ENCODE measurements around the gene CTNNA2.

CTNNA2 gene

GRCh38 chr2:80548469-80548868 lies 1035.6 kb downstream of the CTNNA2 start:
- no peaks in the 10 kb centered on the region for H3K36me3 ChIP-seq (ENCODE audit: control insufficient read depth in 2 of 2, insufficient read depth in 2 of 2, low read length in 2 of 2)
- no peak overlapping the region for H3K4me3 ChIP-seq (ENCODE audit: low read length in 2 of 2)
- no peaks in the 10 kb centered on the region for H3K4me1 ChIP-seq (ENCODE audit: control insufficient read depth in 2 of 2, insufficient read depth in 2 of 2, low read length in 2 of 2)
- no peaks in the 10 kb centered on the region for H3K27me3 ChIP-seq (ENCODE audit: control insufficient read depth in 2 of 2, insufficient read depth in 2 of 2, low read length in 2 of 2)
- no peak overlapping the region for H3K9ac ChIP-seq (ENCODE audit: low read depth in 1 of 2, low read length in 2 of 2)
- no peak overlapping the region for H3K27ac ChIP-seq (ENCODE audit: low read depth in 2 of 2, low read length in 2 of 2)
- H3K9me3 ChIP-seq (ENCODE audit: control insufficient read depth in 2 of 2, low read length in 2 of 2): no peaks in the 10 kb centered on the region

- no peaks in the 10 kb centered on the region for H3K36me3 ChIP-seq (ENCODE audit: control insufficient read depth in 2 of 2, insufficient read depth in 2 of 2, low read length in 2 of 2)
- no peaks in the 10 kb centered on the region for H3K4me1 ChIP-seq (ENCODE audit: control insufficient read depth in 2 of 2, insufficient read depth in 2 of 2, low read length in 2 of 2)
- no peak overlapping the region for H3K4me3 ChIP-seq (ENCODE audit: low read length in 2 of 2)
- no peak overlapping the region for H3K27ac ChIP-seq (ENCODE audit: low read depth in 2 of 2, low read length in 2 of 2)
- no peaks in the 10 kb centered on the region for H3K9me3 ChIP-seq (ENCODE audit: control insufficient read depth in 2 of 2, low read length in 2 of 2)
- H3K27me3 ChIP-seq (ENCODE audit: control insufficient read depth in 2 of 2, insufficient read depth in 2 of 2, low read length in 2 of 2): no peaks in the 10 kb centered on the region
- no peak overlapping the region for H3K9ac ChIP-seq (ENCODE audit: low read depth in 1 of 2, low read length in 2 of 2)
These were observed 1037.0 kb downstream of the CTNNA2 start for GRCh38 chr2:80549901-80550300.

- Histone ChIP-seq H3K27ac (ENCODE audit: low read depth in 2 of 2, low read length in 2 of 2) (no peak overlapping the region), H3K9ac (ENCODE audit: low read depth in 1 of 2, low read length in 2 of 2) (no peak overlapping the region), H3K4me1 (ENCODE audit: control insufficient read depth in 2 of 2, insufficient read depth in 2 of 2, low read length in 2 of 2) (no peaks in the 10 kb centered on the region), H3K36me3 (ENCODE audit: control insufficient read depth in 2 of 2, insufficient read depth in 2 of 2, low read length in 2 of 2) (no peaks in the 10 kb centered on the region), H3K9me3 (ENCODE audit: control insufficient read depth in 2 of 2, low read length in 2 of 2) (no peaks in the 10 kb centered on the region), H3K4me3 (ENCODE audit: low read length in 2 of 2) (no peak overlapping the region), H3K27me3 (ENCODE audit: control insufficient read depth in 2 of 2, insufficient read depth in 2 of 2, low read length in 2 of 2) (no peaks in the 10 kb centered on the region)
These were observed 1047.5 kb downstream of the CTNNA2 start for GRCh38 chr2:80560326-80560725.

- H3K4me1 ChIP-seq (ENCODE audit: control insufficient read depth in 2 of 2, insufficient read depth in 2 of 2, low read length in 2 of 2): no peaks in the 10 kb centered on the region
- H3K9ac ChIP-seq (ENCODE audit: low read depth in 1 of 2, low read length in 2 of 2): no peak overlapping the region
- H3K27ac ChIP-seq (ENCODE audit: low read depth in 2 of 2, low read length in 2 of 2): no peak overlapping the region
- no peak overlapping the region for H3K4me3 ChIP-seq (ENCODE audit: low read length in 2 of 2)
- no peaks in the 10 kb centered on the region for H3K36me3 ChIP-seq (ENCODE audit: control insufficient read depth in 2 of 2, insufficient read depth in 2 of 2, low read length in 2 of 2)
- H3K27me3 ChIP-seq (ENCODE audit: control insufficient read depth in 2 of 2, insufficient read depth in 2 of 2, low read length in 2 of 2): no peaks in the 10 kb centered on the region
- no peaks in the 10 kb centered on the region for H3K9me3 ChIP-seq (ENCODE audit: control insufficient read depth in 2 of 2, low read length in 2 of 2)
These were observed 1055.2 kb downstream of the CTNNA2 start for GRCh38 chr2:80568011-80568410.

- Histone ChIP-seq H3K9ac (ENCODE audit: low read depth in 1 of 2, low read length in 2 of 2) (no peak overlapping the region), H3K9me3 (ENCODE audit: control insufficient read depth in 2 of 2, low read length in 2 of 2) (no peaks in the 10 kb centered on the region), H3K27me3 (ENCODE audit: control insufficient read depth in 2 of 2, insufficient read depth in 2 of 2, low read length in 2 of 2) (no peaks in the 10 kb centered on the region), H3K36me3 (ENCODE audit: control insufficient read depth in 2 of 2, insufficient read depth in 2 of 2, low read length in 2 of 2) (no peaks in the 10 kb centered on the region), H3K4me1 (ENCODE audit: control insufficient read depth in 2 of 2, insufficient read depth in 2 of 2, low read length in 2 of 2) (no peaks in the 10 kb centered on the region), H3K27ac (ENCODE audit: low read depth in 2 of 2, low read length in 2 of 2) (no peak overlapping the region), H3K4me3 (ENCODE audit: low read length in 2 of 2) (no peak overlapping the region)
These were observed 1060.3 kb downstream of the CTNNA2 start for GRCh38 chr2:80573167-80573566.

GRCh38 chr2:80573950-80574349 lies 1061.1 kb downstream of the CTNNA2 start:
- Histone ChIP-seq H3K36me3 (ENCODE audit: control insufficient read depth in 2 of 2, insufficient read depth in 2 of 2, low read length in 2 of 2) (no peaks in the 10 kb centered on the region), H3K4me3 (ENCODE audit: low read length in 2 of 2) (no peak overlapping the region), H3K9ac (ENCODE audit: low read depth in 1 of 2, low read length in 2 of 2) (no peak overlapping the region), H3K9me3 (ENCODE audit: control insufficient read depth in 2 of 2, low read length in 2 of 2) (no peaks in the 10 kb centered on the region), H3K4me1 (ENCODE audit: control insufficient read depth in 2 of 2, insufficient read depth in 2 of 2, low read length in 2 of 2) (no peaks in the 10 kb centered on the region), H3K27me3 (ENCODE audit: control insufficient read depth in 2 of 2, insufficient read depth in 2 of 2, low read length in 2 of 2) (no peaks in the 10 kb centered on the region), H3K27ac (ENCODE audit: low read depth in 2 of 2, low read length in 2 of 2) (no peak overlapping the region)

GRCh38 chr2:80579756-80580155 lies 1066.9 kb downstream of the CTNNA2 start:
- H3K9ac ChIP-seq (ENCODE audit: low read depth in 1 of 2, low read length in 2 of 2): no peak overlapping the region
- H3K27me3 ChIP-seq (ENCODE audit: control insufficient read depth in 2 of 2, insufficient read depth in 2 of 2, low read length in 2 of 2): no peaks in the 10 kb centered on the region
- no peaks in the 10 kb centered on the region for H3K9me3 ChIP-seq (ENCODE audit: control insufficient read depth in 2 of 2, low read length in 2 of 2)
- no peaks in the 10 kb centered on the region for H3K4me1 ChIP-seq (ENCODE audit: control insufficient read depth in 2 of 2, insufficient read depth in 2 of 2, low read length in 2 of 2)
- no peak overlapping the region for H3K27ac ChIP-seq (ENCODE audit: low read depth in 2 of 2, low read length in 2 of 2)
- H3K36me3 ChIP-seq (ENCODE audit: control insufficient read depth in 2 of 2, insufficient read depth in 2 of 2, low read length in 2 of 2): no peaks in the 10 kb centered on the region
- H3K4me3 ChIP-seq (ENCODE audit: low read length in 2 of 2): no peak overlapping the region

- Histone ChIP-seq H3K9ac (ENCODE audit: low read depth in 1 of 2, low read length in 2 of 2) (no peak overlapping the region), H3K27me3 (ENCODE audit: control insufficient read depth in 2 of 2, insufficient read depth in 2 of 2, low read length in 2 of 2) (no peaks in the 10 kb centered on the region), H3K36me3 (ENCODE audit: control insufficient read depth in 2 of 2, insufficient read depth in 2 of 2, low read length in 2 of 2) (no peaks in the 10 kb centered on the region), H3K27ac (ENCODE audit: low read depth in 2 of 2, low read length in 2 of 2) (no peak overlapping the region), H3K4me3 (ENCODE audit: low read length in 2 of 2) (no peak overlapping the region), H3K4me1 (ENCODE audit: control insufficient read depth in 2 of 2, insufficient read depth in 2 of 2, low read length in 2 of 2) (no peaks in the 10 kb centered on the region), H3K9me3 (ENCODE audit: control insufficient read depth in 2 of 2, low read length in 2 of 2) (peaks cover 0 to 2% of the 10 kb centered on the region in 2 donors)
These were observed 1078.4 kb downstream of the CTNNA2 start for GRCh38 chr2:80591233-80591632.

- H3K9me3 ChIP-seq (ENCODE audit: control insufficient read depth in 2 of 2, low read length in 2 of 2): peaks cover 0 to 2% of the 10 kb centered on the region in 2 donors
- no peak overlapping the region for H3K4me3 ChIP-seq (ENCODE audit: low read length in 2 of 2)
- H3K27me3 ChIP-seq (ENCODE audit: control insufficient read depth in 2 of 2, insufficient read depth in 2 of 2, low read length in 2 of 2): no peaks in the 10 kb centered on the region
- no peak overlapping the region for H3K27ac ChIP-seq (ENCODE audit: low read depth in 2 of 2, low read length in 2 of 2)
- no peak overlapping the region for H3K9ac ChIP-seq (ENCODE audit: low read depth in 1 of 2, low read length in 2 of 2)
- H3K36me3 ChIP-seq (ENCODE audit: control insufficient read depth in 2 of 2, insufficient read depth in 2 of 2, low read length in 2 of 2): no peaks in the 10 kb centered on the region
- no peaks in the 10 kb centered on the region for H3K4me1 ChIP-seq (ENCODE audit: control insufficient read depth in 2 of 2, insufficient read depth in 2 of 2, low read length in 2 of 2)
These were observed 1079.3 kb downstream of the CTNNA2 start for GRCh38 chr2:80592106-80592505.

GRCh38 chr2:80610108-80610507 lies 1097.3 kb downstream of the CTNNA2 start:
- no peaks in the 10 kb centered on the region for H3K36me3 ChIP-seq (ENCODE audit: control insufficient read depth in 2 of 2, insufficient read depth in 2 of 2, low read length in 2 of 2)
- no peaks in the 10 kb centered on the region for H3K27me3 ChIP-seq (ENCODE audit: control insufficient read depth in 2 of 2, insufficient read depth in 2 of 2, low read length in 2 of 2)
- no peak overlapping the region for H3K9ac ChIP-seq (ENCODE audit: low read depth in 1 of 2, low read length in 2 of 2)
- no peaks in the 10 kb centered on the region for H3K4me1 ChIP-seq (ENCODE audit: control insufficient read depth in 2 of 2, insufficient read depth in 2 of 2, low read length in 2 of 2)
- no peak overlapping the region for H3K4me3 ChIP-seq (ENCODE audit: low read length in 2 of 2)
- no peaks in the 10 kb centered on the region for H3K9me3 ChIP-seq (ENCODE audit: control insufficient read depth in 2 of 2, low read length in 2 of 2)
- no peak overlapping the region for H3K27ac ChIP-seq (ENCODE audit: low read depth in 2 of 2, low read length in 2 of 2)

- Histone ChIP-seq H3K36me3 (ENCODE audit: control insufficient read depth in 2 of 2, insufficient read depth in 2 of 2, low read length in 2 of 2) (no peaks in the 10 kb centered on the region), H3K27ac (ENCODE audit: low read depth in 2 of 2, low read length in 2 of 2) (no peak overlapping the region), H3K9ac (ENCODE audit: low read depth in 1 of 2, low read length in 2 of 2) (no peak overlapping the region), H3K9me3 (ENCODE audit: control insufficient read depth in 2 of 2, low read length in 2 of 2) (peaks cover 0 to 3% of the 10 kb centered on the region in 2 donors), H3K4me1 (ENCODE audit: control insufficient read depth in 2 of 2, insufficient read depth in 2 of 2, low read length in 2 of 2) (no peaks in the 10 kb centered on the region), H3K4me3 (ENCODE audit: low read length in 2 of 2) (no peak overlapping the region), H3K27me3 (ENCODE audit: control insufficient read depth in 2 of 2, insufficient read depth in 2 of 2, low read length in 2 of 2) (no peaks in the 10 kb centered on the region)
These were observed 1108.8 kb downstream of the CTNNA2 start for GRCh38 chr2:80621656-80622055.
